A673 (cell line): ENCODE data around the gene CEBPA.

Experiments
- CTCF ChIP-seq: fragments of 300-800, 200-600 bp; sonication (generic); conservative IDR thresholded peaks from 2 replicates; pipeline ENCODE4 v1.5.1; 2017; ENCODE audit warnings: low read depth, mild to moderate bottlenecking, antibody characterized with exemption, low read length, moderate library complexity, mixed read lengths
- EZH2 ChIP-seq: fragments of 200-600 bp; sonication (generic); IDR thresholded peaks from 2 replicates; pipeline ENCODE4 v1.6.1; 2017; ENCODE audit warnings: borderline replicate concordance, low read depth, mild to moderate bottlenecking, mixed read lengths, antibody characterized with exemption, low read length; ENCODE audit not compliant: poor library complexity, severe bottlenecking

DNA sequence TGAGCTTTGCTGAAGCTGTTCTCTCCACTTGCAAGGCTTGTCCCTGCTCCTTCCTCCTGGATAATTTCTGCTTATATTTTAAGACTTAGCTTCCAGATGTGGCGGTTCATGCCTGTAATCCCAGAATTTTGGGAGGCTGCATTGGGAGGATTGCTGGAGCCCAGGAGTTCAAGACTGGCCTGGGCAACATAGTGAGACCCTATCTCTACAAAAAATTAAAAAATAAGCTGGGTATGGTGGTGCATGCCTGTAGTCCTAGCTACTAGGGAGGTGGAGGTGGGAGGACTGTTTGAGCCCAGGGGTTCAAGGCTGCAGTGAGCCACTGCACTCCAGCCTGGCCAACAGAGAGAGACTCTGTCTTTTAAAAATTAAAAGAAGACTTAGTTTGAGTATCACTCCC lies 31.6 kb downstream of the CEBPA start:
- TF ChIP-seq CTCF (no peak), EZH2 (no peak)
